Loucy (cell line): Measurements from ENCODE around the gene SH3PXD2B.

ENCODE experiments used
- CTCF ChIP-seq: fragments of 200-600 bp; sonication (generic); conservative IDR thresholded peaks from 2 replicates; pipeline ENCODE4 v1.5.1; 2014; ENCODE audit warnings: mild to moderate bottlenecking, antibody characterized with exemption, low read length
- EZH2phosphoT487 ChIP-seq: fragments of 200-600 bp; IDR thresholded peaks from 2 replicates; pipeline ENCODE4 v1.6.1; 2018; ENCODE audit warnings: antibody characterized with exemption, mild to moderate bottlenecking, moderate library complexity, borderline replicate concordance

GRCh38 chr5:172283020-172283861 is 171.1 kb downstream of the SH3PXD2B start, which contains the start of gene UBTD2:
- TF ChIP-seq CTCF: peak; percentile 32; the same call in 1 of the 2 replicates
- no peak for TF ChIP-seq EZH2phosphoT487
